Neuronal stem cell (in vitro differentiated cells): ENCODE data around the gene ZKSCAN5.

Experiments used
- DNase-seq: peaks from one replicate; pipeline ENCODE4 v3.0.0-alpha.2; 2013; ENCODE audit warnings: low spot score
- H2AFZ ChIP-seq: one replicate; pipeline ENCODE4 v1.6.1; 2013; ENCODE audit warnings: mild to moderate bottlenecking, low read length, inconsistent platforms
- H2AK5ac ChIP-seq: 2 replicates; pipeline ENCODE4 v1.6.1; 2013; ENCODE audit warnings: low read depth, mild to moderate bottlenecking, inconsistent platforms, low read length, moderate library complexity, mixed read lengths
- H2BK120ac ChIP-seq: 2 replicates; pipeline ENCODE4 v1.6.1; 2013; ENCODE audit warnings: low read depth, mild to moderate bottlenecking, inconsistent platforms, low read length, moderate library complexity, mixed read lengths
- H2BK12ac ChIP-seq: one replicate; pipeline ENCODE4 v1.6.1; 2013; ENCODE audit warnings: low read length, inconsistent platforms
- H2BK15ac ChIP-seq: 2 replicates; pipeline ENCODE4 v1.6.1; 2013; ENCODE audit warnings: mild to moderate bottlenecking, low read length, inconsistent platforms, mixed read lengths
- H2BK5ac ChIP-seq: one replicate; pipeline ENCODE4 v1.6.1; 2013; ENCODE audit warnings: inconsistent platforms, mild to moderate bottlenecking, low read length, moderate library complexity
- H3K14ac ChIP-seq: one replicate; pipeline ENCODE4 v1.6.1; 2013; ENCODE audit warnings: low read length, inconsistent platforms
- H3K18ac ChIP-seq: 2 replicates; pipeline ENCODE4 v1.6.1; 2013; ENCODE audit warnings: low read length, inconsistent platforms
- H3K23ac ChIP-seq: 2 replicates; pipeline ENCODE4 v1.6.1; 2013; ENCODE audit warnings: low read depth, mild to moderate bottlenecking, mixed read lengths, low read length, inconsistent platforms; ENCODE audit not compliant: poor library complexity
- H3K27ac ChIP-seq: replicated peaks from 3 replicates; pipeline ENCODE4 v1.5.1; 2013; ENCODE audit warnings: low read length, inconsistent platforms
- H3K27me3 ChIP-seq, 3 experiments: 2 replicates each; pipeline ENCODE4 v1.6.1; 2013; ENCODE audit warnings: low read length in 3 of 3, mild to moderate bottlenecking in 2 of 3, inconsistent platforms in 1 of 3, low read depth in 1 of 3, mixed read lengths in 1 of 3, moderate library complexity in 1 of 3; ENCODE audit not compliant: control insufficient read depth in 3 of 3, insufficient read depth in 3 of 3
- H3K36me3 ChIP-seq, 2 donors: replicated peaks in 1 of 2; 2 replicates each; pipeline ENCODE4 v1.6.1; 2013; ENCODE audit warnings: low read length in 2 of 2; ENCODE audit not compliant: control insufficient read depth in 2 of 2, insufficient read depth in 2 of 2
- H3K4ac ChIP-seq: 2 replicates; pipeline ENCODE4 v1.6.1; 2013; ENCODE audit warnings: inconsistent platforms, mild to moderate bottlenecking, low read length, moderate library complexity
- H3K4me1 ChIP-seq, 2 donors: 1 replicate in 1 of 2; 2 replicates in 1 of 2; pipeline ENCODE4 v1.6.1; 2013; ENCODE audit warnings: low read length in 2 of 2, low read depth in 1 of 2; ENCODE audit not compliant: control insufficient read depth in 2 of 2, insufficient read depth in 1 of 2
- H3K4me2 ChIP-seq: one replicate; pipeline ENCODE4 v1.6.1; 2013; ENCODE audit warnings: mild to moderate bottlenecking, low read length, inconsistent platforms; ENCODE audit not compliant: insufficient read depth, poor library complexity, severe bottlenecking
- H3K4me3 ChIP-seq, 2 donors: 2 replicates each; pipeline ENCODE4 v1.5.1; 2013; ENCODE audit warnings: low read length in 2 of 2, mild to moderate bottlenecking in 2 of 2, inconsistent platforms in 1 of 2, moderate library complexity in 1 of 2
- H3K79me1 ChIP-seq: one replicate; pipeline ENCODE4 v1.6.1; 2013; ENCODE audit warnings: low read depth, mild to moderate bottlenecking, inconsistent platforms, low read length, moderate library complexity
- H3K9ac ChIP-seq: one replicate; pipeline ENCODE4 v1.6.1; 2013; ENCODE audit warnings: mild to moderate bottlenecking, low read depth, low read length, inconsistent platforms; ENCODE audit not compliant: poor library complexity
- H3K9me3 ChIP-seq, 2 donors: replicated peaks in 1 of 2; 2 replicates each; pipeline versions ENCODE3 to v1.6.1; 2013; ENCODE audit warnings: low read length in 2 of 2, mild to moderate bottlenecking in 2 of 2, inconsistent platforms in 1 of 2, low read depth in 1 of 2, mixed read lengths in 1 of 2, moderate library complexity in 1 of 2; ENCODE audit not compliant: control insufficient read depth in 2 of 2, insufficient read depth in 1 of 2
- H4K8ac ChIP-seq: one replicate; pipeline ENCODE4 v1.6.1; 2013; ENCODE audit warnings: low read depth, mild to moderate bottlenecking, inconsistent platforms, low read length, moderate library complexity
- H4K91ac ChIP-seq: one replicate; pipeline ENCODE4 v1.6.1; 2013; ENCODE audit warnings: low read length, low read depth, mild to moderate bottlenecking, inconsistent platforms; ENCODE audit not compliant: poor library complexity
- WGBS, 2 donors: extraction: QIAGEN DNeasy Blood & Tissue Kit; methylation state at CpG; one replicate each; pipeline ENCODE4 v1.1.7; 2013; ENCODE audit warnings: missing lambda C conversion rate in 2 of 2, mixed read lengths in 1 of 2; ENCODE audit not compliant: insufficient read length in 2 of 2, insufficient replicate concordance in 1 of 2; ENCODE audit errors: extremely low coverage in 2 of 2; 5-methylcytosine and 5-hydroxymethylcytosine counted together

Gene ZKSCAN5

GRCh38 chr7:99473315-99473596 lies 31.2 kb upstream of the ZKSCAN5 start:
- no peak overlapping the region for H2BK12ac ChIP-seq
- H4K8ac ChIP-seq, result no peak overlapping the region
- H2BK120ac ChIP-seq, result no peak overlapping the region
- peaks cover 0 to 2% of the 10 kb centered on the region in 2 donors for H3K4me1 ChIP-seq
- no peak overlapping the region for H3K23ac ChIP-seq
- H3K9ac ChIP-seq, result peak overlapping the region; percentile 91
- H2BK15ac ChIP-seq, result no peak overlapping the region
- peak overlapping the region; percentile 74 to 95 for H3K4me3 ChIP-seq
- no peak overlapping the region for H2BK5ac ChIP-seq
- H3K18ac ChIP-seq, result no peak overlapping the region
- no peaks in the 10 kb centered on the region for H3K79me1 ChIP-seq
- H2AFZ ChIP-seq, result peak overlapping the region; percentile 90
- no peak overlapping the region for H3K4ac ChIP-seq
- peaks cover 0 to 3% (median 0%) of the 10 kb centered on the region in 3 experiments for H3K27me3 ChIP-seq
- no CpG with 5 or more reads among the region's 7 CpGs for WGBS, 2 donors
- no peak overlapping the region for H3K27ac ChIP-seq
- H3K4me2 ChIP-seq, result peak overlapping the region; percentile 81
- H4K91ac ChIP-seq, result no peak overlapping the region
- no peaks in the 10 kb centered on the region for H3K9me3 ChIP-seq
- no peak overlapping the region for H3K14ac ChIP-seq
- peak; percentile 11 for DNase-seq
- peaks cover 7 to 20% of the 10 kb centered on the region in 2 donors for H3K36me3 ChIP-seq
- no peak overlapping the region for H2AK5ac ChIP-seq

- no CpG with 5 or more reads among the region's 5 CpGs for WGBS, 2 donors
- no peak overlapping the region for H2BK5ac ChIP-seq
- H2BK15ac ChIP-seq, result no peak overlapping the region
- no peak overlapping the region for H3K4ac ChIP-seq
- no peak overlapping the region for H2AK5ac ChIP-seq
- no peak overlapping the region for H3K4me3 ChIP-seq
- H3K18ac ChIP-seq, result no peak overlapping the region
- H3K4me1 ChIP-seq, result peaks cover 0 to 2% of the 10 kb centered on the region in 2 donors
- H3K27ac ChIP-seq, result no peak overlapping the region
- no peak overlapping the region for H3K9ac ChIP-seq
- H3K79me1 ChIP-seq, result no peaks in the 10 kb centered on the region
- no peaks in the 10 kb centered on the region for H3K9me3 ChIP-seq
- no peaks in the 10 kb centered on the region for H3K27me3 ChIP-seq
- H2AFZ ChIP-seq, result no peak overlapping the region
- H2BK120ac ChIP-seq, result no peak overlapping the region
- H4K91ac ChIP-seq, result no peak overlapping the region
- H3K14ac ChIP-seq, result no peak overlapping the region
- H3K23ac ChIP-seq, result no peak overlapping the region
- H4K8ac ChIP-seq, result no peak overlapping the region
- H2BK12ac ChIP-seq, result no peak overlapping the region
- DNase-seq, result no peak
- no peak overlapping the region for H3K4me2 ChIP-seq
- H3K36me3 ChIP-seq, result peaks cover 12 to 49% of the 10 kb centered on the region in 2 donors
These were observed 28.4 kb upstream of the ZKSCAN5 start for GRCh38 chr7:99476107-99476506.

- no peak for DNase-seq
- no peak overlapping the region for H2BK12ac ChIP-seq
- H3K36me3 ChIP-seq, result peaks cover 12 to 71% of the 10 kb centered on the region in 2 donors
- peaks cover 0 to 2% of the 10 kb centered on the region in 2 donors for H3K4me1 ChIP-seq
- WGBS, 2 donors, result no CpG with 5 or more reads among the region's 15 CpGs
- H2AK5ac ChIP-seq, result no peak overlapping the region
- no peaks in the 10 kb centered on the region for H3K9me3 ChIP-seq
- H2AFZ ChIP-seq, result no peak overlapping the region
- H3K27me3 ChIP-seq, result no peaks in the 10 kb centered on the region
- no peak overlapping the region for H2BK5ac ChIP-seq
- no peak overlapping the region for H3K9ac ChIP-seq
- no peak overlapping the region for H3K27ac ChIP-seq
- H3K4me2 ChIP-seq, result no peak overlapping the region
- no peak overlapping the region for H3K14ac ChIP-seq
- H3K4ac ChIP-seq, result no peak overlapping the region
- no peak overlapping the region for H2BK120ac ChIP-seq
- H3K79me1 ChIP-seq, result no peaks in the 10 kb centered on the region
- H4K91ac ChIP-seq, result no peak overlapping the region
- no peak overlapping the region for H3K4me3 ChIP-seq
- no peak overlapping the region for H2BK15ac ChIP-seq
- H4K8ac ChIP-seq, result no peak overlapping the region
- no peak overlapping the region for H3K18ac ChIP-seq
- H3K23ac ChIP-seq, result no peak overlapping the region
These were observed 25.7 kb upstream of the ZKSCAN5 start for GRCh38 chr7:99478464-99479440.

- WGBS, 2 donors, result no CpG with 5 or more reads among the region's 5 CpGs
- no peaks in the 10 kb centered on the region for H3K79me1 ChIP-seq
- H2BK5ac ChIP-seq, result no peak overlapping the region
- H3K4me3 ChIP-seq, result no peak overlapping the region
- no peak overlapping the region for H3K9ac ChIP-seq
- no peak overlapping the region for H3K27ac ChIP-seq
- H3K14ac ChIP-seq, result no peak overlapping the region
- no peak overlapping the region for H2BK15ac ChIP-seq
- peaks cover 4 to 67% of the 10 kb centered on the region in 2 donors for H3K36me3 ChIP-seq
- no peak overlapping the region for H3K18ac ChIP-seq
- H3K4me2 ChIP-seq, result no peak overlapping the region
- no peak overlapping the region for H3K23ac ChIP-seq
- H3K27me3 ChIP-seq, result no peaks in the 10 kb centered on the region
- no peak overlapping the region for H2BK12ac ChIP-seq
- H2AFZ ChIP-seq, result no peak overlapping the region
- DNase-seq, result no peak
- no peak overlapping the region for H4K8ac ChIP-seq
- H3K9me3 ChIP-seq, result no peaks in the 10 kb centered on the region
- no peak overlapping the region for H2BK120ac ChIP-seq
- no peak overlapping the region for H3K4ac ChIP-seq
- no peak overlapping the region for H2AK5ac ChIP-seq
- H4K91ac ChIP-seq, result no peak overlapping the region
- H3K4me1 ChIP-seq, result no peaks in the 10 kb centered on the region
These were observed 19.4 kb upstream of the ZKSCAN5 start for GRCh38 chr7:99485094-99485493.
